Measurements from ENCODE around the gene RELN. TPM values are rescaled to one million over a fixed set of nuclear protein-coding genes. Genes with fewer than 3 reads are reported as not detected.

RELN gene
- total RNA-seq, 1 experiment from 2014 or later = 0.20 TPM

- DNase-seq (ENCODE audit: low spot score) (no peak), ATAC-seq (no peak)
- Mint-ChIP-seq H3K4me1 (no peaks in the 10 kb centered on the region), H3K27ac (no peak overlapping the region), H3K9me3 (peaks cover 4% of the 10 kb centered on the region), H3K36me3 (no peaks in the 10 kb centered on the region), H3K4me3 (no peak overlapping the region), H3K27me3 (ENCODE audit: low read depth) (no peaks in the 10 kb centered on the region; the same call in 1 of the 2 replicates)
- CTCF ChIA-PET = no interaction called here
- POLR2A ChIA-PET = no interaction called here
- TF ChIP-seq OVOL2 (CRISPR knock-in tag; IDR thresholded peaks at IDR 0.05; ENCODE audit: borderline replicate concordance) (no peak), ATF2 (CRISPR knock-in tag; IDR thresholded peaks at IDR 0.05; ENCODE audit: borderline replicate concordance, low read depth) (no peak), TEAD4 (CRISPR knock-in tag; IDR thresholded peaks at IDR 0.05) (no peak), ZNF263 (CRISPR knock-in tag; IDR thresholded peaks at IDR 0.05; ENCODE audit: low read depth) (no peak), ZNF512 (CRISPR knock-in tag; IDR thresholded peaks at IDR 0.05; ENCODE audit: borderline replicate concordance) (no peak), PRDM15 (CRISPR knock-in tag; IDR thresholded peaks at IDR 0.05) (no peak), STAT6 (CRISPR knock-in tag; conservative IDR thresholded peaks at IDR 0.05; ENCODE audit: low read depth) (no peak), GTF2I (CRISPR knock-in tag; conservative IDR thresholded peaks at IDR 0.05) (no peak), GABPB1 (CRISPR knock-in tag; IDR thresholded peaks at IDR 0.05) (no peak), ZNF138 (CRISPR knock-in tag; conservative IDR thresholded peaks at IDR 0.05) (no peak), E2F5 (CRISPR knock-in tag; IDR thresholded peaks at IDR 0.05) (no peak), ZNF425 (CRISPR knock-in tag; conservative IDR thresholded peaks at IDR 0.05) (no peak), MAX (CRISPR knock-in tag; IDR thresholded peaks at IDR 0.05) (no peak), RORB (CRISPR knock-in tag; IDR thresholded peaks at IDR 0.05) (no peak), USF1 (CRISPR knock-in tag; IDR thresholded peaks at IDR 0.05) (no peak), ZMAT4 (CRISPR knock-in tag; IDR thresholded peaks at IDR 0.05) (no peak), ZNF423 (CRISPR knock-in tag; IDR thresholded peaks at IDR 0.05) (no peak), TP53 (CRISPR knock-in tag; IDR thresholded peaks at IDR 0.05) (no peak), ZNF281 (CRISPR knock-in tag; IDR thresholded peaks at IDR 0.05) (no peak), JAZF1 (CRISPR knock-in tag; IDR thresholded peaks at IDR 0.05) (no peak)
Observed at GRCh38 chr7:103687951-103688350, 301.5 kb downstream of the RELN start.
